K562 (cell line): ENCODE measurements around the gene SMG1.

Experiments
- CBFB ChIP-seq: sonication (generic); formaldehyde crosslinking; IDR thresholded peaks from 2 replicates; pipeline ENCODE4 v1.4.0; 2020; ENCODE audit warnings: mild to moderate bottlenecking, missing genetic modification reagents
- EP300 ChIP-seq: IDR thresholded peaks from 2 replicates; pipeline ENCODE4 v1.6.1; 2012; ENCODE audit warnings: low read length, improper control_type of control experiment
- NFE2 ChIP-seq: IDR thresholded peaks from 2 replicates; pipeline ENCODE4 v1.6.1; 2014; ENCODE audit warnings: antibody characterized with exemption, low read depth
- RBBP5 ChIP-seq: fragments of 200-600 bp; sonication (generic); IDR thresholded peaks from 2 replicates; pipeline ENCODE4 v1.6.1; 2012; ENCODE audit warnings: borderline replicate concordance, mild to moderate bottlenecking, low read length, control low read depth, inconsistent platforms; ENCODE audit not compliant: insufficient read depth, poor library complexity, severe bottlenecking
- TBP ChIP-seq: optimal IDR thresholded peaks from 2 replicates; pipeline ENCODE3; 2011; ENCODE audit warnings: low read depth, low read length, improper control_type of control experiment
- ZNF121 ChIP-seq: sonication (generic); formaldehyde crosslinking; conservative IDR thresholded peaks from 2 replicates; pipeline ENCODE4 v1.8.0; 2022; ENCODE audit warnings: missing genetic modification reagents
- ZNF766 ChIP-seq: fragments of 200-800 bp; sonication (Bioruptor generic); conservative IDR thresholded peaks from 2 replicates; pipeline ENCODE4 v1.6.1; 2016; ENCODE audit warnings: missing genetic modification characterization, missing compliant biosample characterization

DNA sequence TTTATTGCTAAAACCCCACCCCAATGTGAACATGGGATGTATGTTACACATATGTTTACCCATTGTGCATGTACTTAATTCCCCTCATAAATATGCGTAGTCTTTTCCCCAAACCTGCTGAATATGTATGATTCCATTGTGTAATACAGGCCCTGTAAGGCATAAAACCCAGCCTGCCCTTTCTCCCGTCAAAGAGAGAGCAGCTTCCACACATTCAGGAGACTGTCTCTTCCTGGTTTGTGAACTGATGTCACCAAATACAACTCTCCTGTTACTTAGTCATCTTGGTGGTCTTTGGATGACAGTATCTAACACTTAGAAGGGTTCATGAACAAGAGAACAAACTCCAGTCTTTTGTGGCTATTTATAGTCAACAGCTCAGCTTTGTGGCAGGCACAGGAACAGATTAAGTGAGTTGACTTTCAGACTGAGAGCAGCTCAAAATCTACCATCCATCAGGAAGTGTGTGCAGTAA, 32.9 kb upstream of the SMG1 start:
- no peak for TF ChIP-seq ZNF121
- TF ChIP-seq TBP: no peak
- no peak for TF ChIP-seq RBBP5
- no peak for TF ChIP-seq CBFB (CRISPR knock-in tag)
- no peak for TF ChIP-seq EP300
- no peak for TF ChIP-seq ZNF766 (CRISPR knock-in tag)
- TF ChIP-seq NFE2: no peak
